ENCODE results near the gene MARCHF3. TPM values are rescaled to one million over a fixed set of nuclear protein-coding genes. Genes with fewer than 3 reads are reported as not detected.
A peak's percentile ranks its signal among the peaks of the same experiment; 100 is the strongest.
"Not testable (repeated sequence)": the region's sequence is repeated elsewhere in the genome, so short reads cannot be mapped to it uniquely, and the experiment has no call there.

The MARCHF3 gene
- total RNA-seq, 1 donor from 2014 or later: 3.1 TPM

GRCh38 chr5:126858441-126858840 lies 171.9 kb downstream of the MARCHF3 start:
- Mint-ChIP-seq H3K4me1 (peaks cover 27% of the 10 kb centered on the region), H3K27ac (ENCODE audit: unreplicated experiment) (no peak overlapping the region), H3K27me3 (ENCODE audit: low read depth) (no peaks in the 10 kb centered on the region), H3K4me3 (no peak overlapping the region), H3K36me3 (ENCODE audit: low read depth) (peaks cover 29% of the 10 kb centered on the region), H3K9me3 (peaks cover 3% of the 10 kb centered on the region)
- DNase-seq (ENCODE audit: low read depth, low spot score): no peak
- TF ChIP-seq CTCF (conservative IDR thresholded peaks at IDR 0.05): no peak

GRCh38 chr5:126857472-126858410 lies 172.6 kb downstream of the MARCHF3 start:
- no peak for DNase-seq (ENCODE audit: low read depth, low spot score)
- no peak overlapping the region for H3K4me3 Mint-ChIP-seq

GRCh38 chr5:126855266-126855665 lies 175.1 kb downstream of the MARCHF3 start:
- peaks cover 3% of the 10 kb centered on the region for H3K9me3 Mint-ChIP-seq
- H3K4me3 Mint-ChIP-seq: no peak overlapping the region
- H3K36me3 Mint-ChIP-seq (ENCODE audit: low read depth): peaks cover 26% of the 10 kb centered on the region
- TF ChIP-seq CTCF (conservative IDR thresholded peaks at IDR 0.05): no peak
- no peak for DNase-seq (ENCODE audit: low read depth, low spot score)
- peaks cover 56% of the 10 kb centered on the region for H3K4me1 Mint-ChIP-seq
- no peaks in the 10 kb centered on the region for H3K27me3 Mint-ChIP-seq (ENCODE audit: low read depth)
- H3K27ac Mint-ChIP-seq (ENCODE audit: unreplicated experiment): peak overlapping the region; percentile 73

More at GRCh38 chr5:126857472-126858410, 172.6 kb downstream of the MARCHF3 start:
- Mint-ChIP-seq H3K27ac (ENCODE audit: unreplicated experiment) (no peak overlapping the region), H3K27me3 (ENCODE audit: low read depth) (no peaks in the 10 kb centered on the region), H3K4me1 (peaks cover 32% of the 10 kb centered on the region), H3K36me3 (ENCODE audit: low read depth) (peaks cover 29% of the 10 kb centered on the region), H3K9me3 (peaks cover 3% of the 10 kb centered on the region)
- TF ChIP-seq CTCF (conservative IDR thresholded peaks at IDR 0.05): no peak

- Mint-ChIP-seq H3K27ac (ENCODE audit: unreplicated experiment) (no peak overlapping the region), H3K4me3 (no peak overlapping the region), H3K9me3 (peaks cover 3% of the 10 kb centered on the region), H3K27me3 (ENCODE audit: low read depth) (no peaks in the 10 kb centered on the region), H3K36me3 (ENCODE audit: low read depth) (peaks cover 26% of the 10 kb centered on the region), H3K4me1 (peaks cover 60% of the 10 kb centered on the region)
- TF ChIP-seq CTCF (conservative IDR thresholded peaks at IDR 0.05): no peak
- no peak for DNase-seq (ENCODE audit: low read depth, low spot score)
Measured at GRCh38 chr5:126854526-126855110, 175.7 kb downstream of the MARCHF3 start.

GRCh38 chr5:126853541-126854307 lies 176.6 kb downstream of the MARCHF3 start:
- not testable (repeated sequence) for H3K9me3 Mint-ChIP-seq; H3K27ac Mint-ChIP-seq (ENCODE audit: unreplicated experiment); H3K27me3 Mint-ChIP-seq (ENCODE audit: low read depth); H3K4me3 Mint-ChIP-seq; DNase-seq (ENCODE audit: low read depth, low spot score)
- peaks cover 29% of the 10 kb centered on the region for H3K36me3 Mint-ChIP-seq (ENCODE audit: low read depth)
- H3K4me1 Mint-ChIP-seq: peaks cover 68% of the 10 kb centered on the region
